Rectal smooth muscle tissue (tissue), 1 donor: ENCODE data around the gene UBR1.
"Not testable (repeated sequence)": the region's sequence is repeated elsewhere in the genome, so short reads cannot be mapped to it uniquely, and the experiment has no call there.

Experiments
- H3K27ac ChIP-seq: one replicate; pipeline ENCODE4 v1.7.0; 2013; ENCODE audit warnings: low read depth, low read length, inconsistent platforms
- H3K27me3 ChIP-seq: one replicate; pipeline ENCODE4 v1.7.0; 2013; ENCODE audit warnings: low read length; ENCODE audit not compliant: control insufficient read depth, insufficient read depth
- H3K36me3 ChIP-seq: one replicate; pipeline ENCODE4 v1.7.0; 2013; ENCODE audit warnings: low read length; ENCODE audit not compliant: control insufficient read depth, insufficient read depth
- H3K4me1 ChIP-seq: one replicate; pipeline ENCODE4 v1.7.0; 2013; ENCODE audit warnings: low read length; ENCODE audit not compliant: control insufficient read depth, insufficient read depth
- H3K4me3 ChIP-seq: one replicate; pipeline ENCODE4 v1.7.0; 2013; ENCODE audit warnings: low read length
- H3K9ac ChIP-seq: one replicate; pipeline ENCODE4 v1.7.0; 2013; ENCODE audit warnings: low read length

Gene UBR1

GRCh38 chr15:43082509-43082908, 23.3 kb downstream of the UBR1 start:
- Histone ChIP-seq H3K4me3 (no peak overlapping the region), H3K9ac (no peak overlapping the region), H3K36me3 (peaks cover 6% of the 10 kb centered on the region)

GRCh38 chr15:43081283-43081682, 24.6 kb downstream of the UBR1 start:
- Histone ChIP-seq H3K9ac (no peak overlapping the region), H3K27me3 (no peaks in the 10 kb centered on the region), H3K27ac (no peak overlapping the region), H3K4me3 (no peak overlapping the region), H3K36me3 (peaks cover 6% of the 10 kb centered on the region), H3K4me1 (peaks cover 3% of the 10 kb centered on the region)

More at GRCh38 chr15:43082509-43082908, 23.3 kb downstream of the UBR1 start:
- Histone ChIP-seq H3K27me3 (no peaks in the 10 kb centered on the region), H3K27ac (no peak overlapping the region), H3K4me1 (peaks cover 6% of the 10 kb centered on the region)

GRCh38 chr15:43071451-43071850, 34.4 kb downstream of the UBR1 start:
- H3K4me1 ChIP-seq, result no peaks in the 10 kb centered on the region
- peaks cover 14% of the 10 kb centered on the region for H3K36me3 ChIP-seq
- H3K4me3 ChIP-seq, result no peak overlapping the region
- no peaks in the 10 kb centered on the region for H3K27me3 ChIP-seq
- no peak overlapping the region for H3K9ac ChIP-seq
- H3K27ac ChIP-seq, result no peak overlapping the region

GRCh38 chr15:43070893-43071292, 34.9 kb downstream of the UBR1 start:
- no peak overlapping the region for H3K4me3 ChIP-seq
- peaks cover 14% of the 10 kb centered on the region for H3K36me3 ChIP-seq
- no peak overlapping the region for H3K9ac ChIP-seq
- H3K27me3 ChIP-seq, result no peaks in the 10 kb centered on the region
- H3K27ac ChIP-seq, result no peak overlapping the region
- no peaks in the 10 kb centered on the region for H3K4me1 ChIP-seq

GRCh38 chr15:43070249-43070648, 35.6 kb downstream of the UBR1 start:
- Histone ChIP-seq H3K27me3 (no peaks in the 10 kb centered on the region), H3K36me3 (peaks cover 16% of the 10 kb centered on the region), H3K4me1 (no peaks in the 10 kb centered on the region), H3K27ac (no peak overlapping the region), H3K9ac (no peak overlapping the region), H3K4me3 (no peak overlapping the region)

GRCh38 chr15:43067717-43068461, 37.9 kb downstream of the UBR1 start:
- Histone ChIP-seq H3K4me3 (no peak overlapping the region), H3K36me3 (peaks cover 14% of the 10 kb centered on the region), H3K9ac (no peak overlapping the region), H3K27ac (no peak overlapping the region), H3K4me1 (no peaks in the 10 kb centered on the region), H3K27me3 (no peaks in the 10 kb centered on the region)

GRCh38 chr15:43056696-43057095, 49.1 kb downstream of the UBR1 start:
- Histone ChIP-seq H3K27ac (no peak overlapping the region), H3K4me3 (no peak overlapping the region), H3K27me3 (no peaks in the 10 kb centered on the region), H3K4me1 (no peaks in the 10 kb centered on the region), H3K9ac (no peak overlapping the region), H3K36me3 (peaks cover 18% of the 10 kb centered on the region)

GRCh38 chr15:43052860-43053259, 53.0 kb downstream of the UBR1 start:
- Histone ChIP-seq H3K4me1 (no peaks in the 10 kb centered on the region), H3K4me3 (no peak overlapping the region), H3K36me3 (peaks cover 16% of the 10 kb centered on the region), H3K27ac (no peak overlapping the region), H3K9ac (no peak overlapping the region), H3K27me3 (no peaks in the 10 kb centered on the region)

GRCh38 chr15:43048935-43049334, 56.9 kb downstream of the UBR1 start:
- Histone ChIP-seq H3K36me3 (peaks cover 6% of the 10 kb centered on the region), H3K9ac (no peak overlapping the region), H3K4me1 (no peaks in the 10 kb centered on the region), H3K27ac (no peak overlapping the region), H3K4me3 (no peak overlapping the region), H3K27me3 (no peaks in the 10 kb centered on the region)

- Histone ChIP-seq H3K9ac (no peak overlapping the region), H3K27ac (no peak overlapping the region), H3K4me3 (no peak overlapping the region), H3K4me1 (no peaks in the 10 kb centered on the region), H3K36me3 (peaks cover 9% of the 10 kb centered on the region), H3K27me3 (no peaks in the 10 kb centered on the region)
These were observed 59.4 kb downstream of the UBR1 start for GRCh38 chr15:43046484-43046883.

- Histone ChIP-seq H3K4me1 (no peaks in the 10 kb centered on the region), H3K9ac (no peak overlapping the region), H3K36me3 (peaks cover 7% of the 10 kb centered on the region), H3K4me3 (no peak overlapping the region), H3K27me3 (no peaks in the 10 kb centered on the region), H3K27ac (no peak overlapping the region)
These were observed 63.0 kb downstream of the UBR1 start for GRCh38 chr15:43042885-43043284.

GRCh38 chr15:43041085-43041484, 64.8 kb downstream of the UBR1 start:
- not testable (repeated sequence) for H3K4me3 ChIP-seq, H3K9ac ChIP-seq, H3K36me3 ChIP-seq, H3K27me3 ChIP-seq, H3K4me1 ChIP-seq, H3K27ac ChIP-seq

GRCh38 chr15:43035240-43035639, 70.6 kb downstream of the UBR1 start:
- H3K4me3 ChIP-seq, H3K36me3 ChIP-seq, H3K9ac ChIP-seq, H3K27ac ChIP-seq, H3K4me1 ChIP-seq, H3K27me3 ChIP-seq: not testable (repeated sequence)
